Measurements from ENCODE around the gene H1-8.
"Not testable (repeated sequence)": the region's sequence is repeated elsewhere in the genome, so short reads cannot be mapped to it uniquely, and the experiment has no call there.

Gene H1-8, protein sequence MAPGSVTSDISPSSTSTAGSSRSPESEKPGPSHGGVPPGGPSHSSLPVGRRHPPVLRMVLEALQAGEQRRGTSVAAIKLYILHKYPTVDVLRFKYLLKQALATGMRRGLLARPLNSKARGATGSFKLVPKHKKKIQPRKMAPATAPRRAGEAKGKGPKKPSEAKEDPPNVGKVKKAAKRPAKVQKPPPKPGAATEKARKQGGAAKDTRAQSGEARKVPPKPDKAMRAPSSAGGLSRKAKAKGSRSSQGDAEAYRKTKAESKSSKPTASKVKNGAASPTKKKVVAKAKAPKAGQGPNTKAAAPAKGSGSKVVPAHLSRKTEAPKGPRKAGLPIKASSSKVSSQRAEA

DNA sequence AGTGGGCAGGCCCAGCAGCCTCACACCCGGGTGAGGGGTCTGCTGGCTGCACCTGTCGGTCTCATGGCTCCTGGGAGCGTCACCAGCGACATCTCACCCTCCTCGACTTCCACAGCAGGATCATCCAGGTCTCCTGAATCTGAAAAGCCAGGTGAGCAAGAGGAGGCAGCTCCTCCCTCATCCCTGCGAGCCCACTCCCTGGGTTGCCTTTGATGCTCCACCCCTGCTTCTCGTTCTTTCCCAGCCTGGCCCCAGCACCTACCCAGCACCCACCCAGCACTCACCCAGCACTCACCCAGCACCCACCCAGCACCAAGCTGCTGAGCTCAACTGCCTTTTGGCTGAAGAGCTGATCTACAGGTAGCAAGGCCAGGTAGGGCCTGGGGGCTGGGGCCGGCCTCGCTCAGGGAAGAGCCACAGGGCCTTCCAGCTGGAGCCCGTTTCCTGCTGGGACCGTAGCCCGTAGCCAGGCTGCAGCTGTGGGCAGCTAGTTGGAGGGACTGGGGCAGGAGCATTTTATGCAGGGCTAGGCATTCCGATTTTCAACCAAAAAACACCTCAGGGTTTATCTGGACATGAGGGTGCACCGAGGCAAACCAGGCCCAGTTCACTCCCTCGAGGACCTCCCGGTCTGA is at the start of gene H1-8:
H1-8 (plus strand) TSS at position 20 of the 635 bp plus-strand sequence; CDS start at position 64, 44 bp downstream.
- DNase-seq (ENCODE audit: low read depth): no peak

DNA sequence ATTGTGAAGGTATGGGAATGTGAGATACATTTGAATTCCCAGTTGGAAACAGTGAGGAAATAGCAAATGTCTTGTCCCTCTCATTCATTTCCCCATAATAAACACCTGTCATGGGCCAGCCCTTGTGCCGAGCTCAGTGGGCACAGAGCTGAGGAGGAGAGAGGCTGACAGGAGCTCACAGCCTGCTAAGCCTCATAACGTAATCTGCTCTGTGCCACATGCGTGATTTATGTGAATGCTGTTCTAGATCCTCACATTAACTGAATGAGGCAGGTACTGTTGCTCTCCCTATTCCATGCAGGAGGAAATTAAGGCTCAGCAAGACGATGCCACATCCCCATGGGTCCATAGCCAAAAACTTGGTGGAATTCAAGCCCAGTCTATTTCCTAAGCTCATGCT is 49.8 kb upstream of the H1-8 start:
- DNase-seq (ENCODE audit: low read depth): no peak

DNA sequence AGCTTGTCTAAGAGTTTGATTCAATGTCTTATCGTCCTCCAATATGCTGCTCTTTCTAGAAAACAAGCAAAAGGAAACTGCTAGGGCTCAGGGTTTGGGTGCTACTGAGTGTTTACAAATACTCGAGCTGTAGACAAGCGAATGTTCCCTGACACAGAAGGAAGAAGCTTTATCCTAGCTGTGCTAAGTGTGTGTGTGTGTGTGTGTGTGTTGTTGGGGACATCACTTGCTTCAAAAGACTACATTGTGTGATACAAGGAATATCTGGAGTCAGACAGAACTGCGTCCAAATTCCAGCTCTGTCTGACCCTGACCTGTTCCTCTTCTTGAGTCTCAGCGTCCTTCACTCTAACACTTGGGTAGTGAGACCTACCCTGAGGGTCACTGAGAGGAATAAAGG is 48.5 kb upstream of the H1-8 start:
- DNase-seq (ENCODE audit: low read depth): not testable (repeated sequence)

DNA sequence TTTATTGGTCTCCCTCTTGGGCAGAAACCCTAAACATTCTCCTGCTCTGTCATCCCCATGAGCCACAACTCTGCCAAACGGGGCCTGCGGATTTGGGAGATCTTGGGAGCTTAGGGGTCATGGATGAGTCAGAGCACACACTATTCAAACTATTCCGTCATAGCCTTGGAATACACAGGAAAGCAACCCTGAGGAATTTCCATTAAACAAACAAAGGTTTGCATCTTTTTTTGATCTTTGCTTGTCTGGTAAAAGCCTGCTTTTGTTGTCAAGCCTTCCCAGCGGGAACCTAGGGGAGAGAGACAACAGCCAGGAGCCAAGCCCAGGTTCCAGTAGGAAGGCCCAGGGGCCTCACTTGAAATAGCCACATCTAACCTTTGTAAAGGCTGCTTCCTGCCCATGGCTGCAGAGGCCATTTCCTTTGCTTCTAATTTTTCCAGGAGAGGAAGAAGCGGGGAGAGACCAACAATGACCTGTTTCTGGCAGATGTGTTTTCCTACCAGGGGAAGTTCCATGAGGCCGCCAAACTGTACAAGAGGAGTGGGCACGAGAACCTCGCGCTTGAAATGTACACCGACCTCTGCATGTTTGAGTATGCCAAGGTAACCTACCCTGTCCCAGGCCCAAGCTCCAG is 47.9 kb upstream of the H1-8 start:
- not testable (repeated sequence) for DNase-seq (ENCODE audit: low read depth)

DNA sequence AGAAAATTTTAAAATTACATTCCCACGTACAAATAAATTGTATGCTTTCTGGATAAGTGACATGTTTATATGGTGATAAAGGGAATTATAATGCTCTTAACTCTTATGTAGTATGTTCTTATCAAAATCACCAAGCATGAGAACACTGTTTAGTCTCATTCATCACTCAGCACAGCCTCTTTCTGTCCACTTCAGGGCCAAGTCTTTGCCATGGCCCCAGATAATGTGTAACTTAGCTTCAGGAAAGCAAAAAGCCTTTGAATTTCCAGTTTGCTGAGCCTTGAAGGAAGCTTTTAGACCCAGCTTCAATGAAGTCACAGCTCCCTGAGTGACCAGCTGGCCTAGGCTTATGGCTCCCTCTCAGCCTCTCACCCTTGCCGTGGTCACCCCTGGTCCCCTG is 45.1 kb upstream of the H1-8 start:
- not testable (repeated sequence) for DNase-seq (ENCODE audit: low read depth)

DNA sequence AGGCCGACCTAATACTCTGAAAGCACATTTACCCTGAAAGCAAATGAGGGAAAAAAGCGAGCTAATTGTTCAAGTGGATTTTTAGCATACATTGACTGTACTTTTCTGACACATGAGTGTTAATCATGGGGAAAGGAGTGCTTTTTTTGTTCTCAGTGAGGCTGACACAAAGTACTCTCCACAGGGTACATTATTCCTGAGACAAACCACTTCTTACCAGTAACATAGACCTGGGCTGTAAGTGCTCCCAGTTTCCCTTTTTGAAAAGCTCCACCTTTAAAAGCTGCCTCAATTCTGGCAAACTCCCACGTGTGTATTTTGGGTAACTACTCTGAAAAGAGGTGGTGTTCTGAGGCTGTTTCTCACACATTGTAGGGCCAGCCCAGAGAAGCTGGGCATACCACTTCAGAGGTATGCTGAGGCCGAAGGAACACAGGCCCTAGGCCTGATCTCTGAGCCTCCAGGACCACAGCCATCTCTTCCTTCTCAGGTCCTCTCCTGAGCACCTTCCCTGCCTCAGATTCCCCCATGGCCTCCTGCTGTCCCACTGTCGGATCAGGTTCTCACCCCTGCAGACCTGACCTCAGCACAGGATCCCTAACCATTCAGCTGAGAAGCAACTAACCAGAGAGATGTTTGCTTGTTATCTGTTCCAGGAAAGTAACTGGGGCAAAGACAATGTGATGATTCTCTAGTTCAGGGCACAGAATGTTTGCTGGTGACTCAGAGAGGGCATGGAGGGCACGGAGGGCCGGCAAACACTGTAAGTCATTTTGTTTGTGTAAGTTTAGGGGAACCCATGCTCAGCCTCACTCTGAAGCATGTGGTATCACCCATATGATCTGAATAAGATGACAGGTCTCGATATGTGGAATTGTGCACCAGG is 44.1 kb upstream of the H1-8 start:
- not testable (repeated sequence) for DNase-seq (ENCODE audit: low read depth)

DNA sequence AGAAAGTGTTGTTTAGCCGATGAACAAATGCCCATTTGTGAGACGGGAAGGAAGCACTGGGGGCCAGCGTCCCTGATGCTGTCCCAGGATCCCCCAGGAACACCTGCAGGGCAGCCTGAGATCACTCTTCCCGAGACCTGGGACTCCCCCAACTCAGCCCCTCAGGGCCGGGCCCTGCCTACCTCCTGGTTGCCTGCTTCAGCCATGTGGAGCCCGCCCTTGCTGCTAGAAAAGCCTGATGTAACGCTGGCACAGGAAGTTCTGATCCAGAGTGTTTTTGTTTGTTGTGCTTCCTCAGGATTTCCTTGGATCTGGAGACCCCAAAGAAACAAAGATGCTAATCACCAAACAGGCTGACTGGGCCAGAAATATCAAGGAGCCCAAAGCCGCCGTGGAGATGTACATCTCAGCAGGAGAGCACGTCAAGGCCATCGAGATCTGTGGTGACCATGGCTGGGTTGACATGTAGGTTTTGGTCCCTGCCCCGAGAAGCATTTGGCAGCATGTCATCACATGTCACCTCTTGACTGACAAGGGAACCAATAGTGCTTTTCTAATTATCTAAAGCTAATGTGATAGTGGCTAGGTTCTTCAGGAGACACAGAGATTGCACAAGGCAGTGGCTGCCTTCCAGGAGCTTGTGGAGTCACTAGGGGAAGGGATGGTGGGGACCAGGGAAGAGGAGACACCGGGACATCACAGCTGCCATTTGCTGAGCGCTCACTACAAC is 43.2 kb upstream of the H1-8 start:
- DNase-seq (ENCODE audit: low read depth): not testable (repeated sequence)

DNA sequence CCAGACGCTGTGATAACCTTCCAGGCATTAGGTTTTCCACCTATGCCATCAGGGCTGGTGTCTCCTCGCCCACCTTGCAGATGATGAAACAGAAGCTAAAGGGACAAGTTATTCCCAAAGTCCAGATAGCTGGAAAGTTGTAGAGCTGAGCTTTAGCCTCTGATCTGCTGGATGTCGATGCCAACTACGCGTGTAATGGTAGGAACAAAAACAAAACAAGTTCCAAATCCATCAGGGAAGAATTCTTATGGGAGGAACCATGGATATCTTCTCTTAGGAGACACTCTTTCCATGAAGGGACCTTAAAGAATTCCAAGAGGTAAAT is 42.7 kb upstream of the H1-8 start:
- no peak for DNase-seq (ENCODE audit: low read depth)

DNA sequence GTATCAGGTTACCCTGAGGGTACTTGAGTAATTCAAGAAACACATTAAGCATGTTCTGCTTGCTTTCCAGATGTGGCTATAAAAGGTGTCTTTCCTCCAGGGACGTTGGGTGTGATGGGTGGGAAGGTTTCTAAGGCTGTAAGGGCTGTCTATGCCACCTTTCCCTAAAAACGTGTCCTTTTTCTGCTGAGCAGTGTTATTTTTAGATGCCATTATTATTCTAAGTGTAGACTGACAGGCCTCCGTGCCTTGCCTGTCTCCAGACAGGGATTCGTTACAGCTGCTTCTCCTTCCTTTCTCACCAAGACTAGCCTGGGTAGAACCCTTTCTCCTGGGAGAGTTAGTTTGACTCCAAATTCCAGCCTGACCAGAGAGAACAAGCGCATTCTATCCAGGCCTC is 41.3 kb upstream of the H1-8 start:
- no peak for DNase-seq (ENCODE audit: low read depth)

DNA sequence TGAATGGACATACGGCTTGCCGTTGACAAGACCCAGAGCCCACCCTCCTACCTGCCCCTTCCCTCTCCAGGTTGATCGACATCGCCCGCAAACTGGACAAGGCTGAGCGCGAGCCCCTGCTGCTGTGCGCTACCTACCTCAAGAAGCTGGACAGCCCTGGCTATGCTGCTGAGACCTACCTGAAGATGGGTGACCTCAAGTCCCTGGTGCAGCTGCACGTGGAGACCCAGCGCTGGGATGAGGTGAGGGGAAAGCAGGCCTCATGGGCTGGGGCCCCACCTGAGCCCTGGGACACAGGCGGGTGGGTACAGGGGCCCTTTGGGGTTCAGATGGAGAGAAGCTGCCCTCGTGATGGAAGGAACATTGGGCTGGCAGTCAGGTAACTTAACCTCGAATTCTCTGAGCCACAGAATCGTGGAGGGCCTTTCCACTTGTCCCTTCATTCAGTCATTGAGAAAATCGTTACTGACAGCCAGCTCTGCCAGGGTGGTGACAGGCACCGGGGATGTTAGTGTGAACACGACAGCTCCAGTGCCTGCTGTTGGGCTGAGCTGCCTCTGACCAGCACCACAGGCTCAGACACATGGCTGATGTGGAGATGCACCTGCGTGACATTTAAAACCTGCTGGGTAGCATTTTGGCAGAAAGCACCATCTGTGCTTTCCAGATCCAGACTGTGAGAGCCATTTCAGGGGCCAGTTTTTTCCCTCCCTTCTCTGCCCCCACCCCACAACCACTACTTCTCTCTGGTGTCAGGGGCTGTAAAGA is 40.1 kb upstream of the H1-8 start:
- no peak for DNase-seq (ENCODE audit: low read depth)

DNA sequence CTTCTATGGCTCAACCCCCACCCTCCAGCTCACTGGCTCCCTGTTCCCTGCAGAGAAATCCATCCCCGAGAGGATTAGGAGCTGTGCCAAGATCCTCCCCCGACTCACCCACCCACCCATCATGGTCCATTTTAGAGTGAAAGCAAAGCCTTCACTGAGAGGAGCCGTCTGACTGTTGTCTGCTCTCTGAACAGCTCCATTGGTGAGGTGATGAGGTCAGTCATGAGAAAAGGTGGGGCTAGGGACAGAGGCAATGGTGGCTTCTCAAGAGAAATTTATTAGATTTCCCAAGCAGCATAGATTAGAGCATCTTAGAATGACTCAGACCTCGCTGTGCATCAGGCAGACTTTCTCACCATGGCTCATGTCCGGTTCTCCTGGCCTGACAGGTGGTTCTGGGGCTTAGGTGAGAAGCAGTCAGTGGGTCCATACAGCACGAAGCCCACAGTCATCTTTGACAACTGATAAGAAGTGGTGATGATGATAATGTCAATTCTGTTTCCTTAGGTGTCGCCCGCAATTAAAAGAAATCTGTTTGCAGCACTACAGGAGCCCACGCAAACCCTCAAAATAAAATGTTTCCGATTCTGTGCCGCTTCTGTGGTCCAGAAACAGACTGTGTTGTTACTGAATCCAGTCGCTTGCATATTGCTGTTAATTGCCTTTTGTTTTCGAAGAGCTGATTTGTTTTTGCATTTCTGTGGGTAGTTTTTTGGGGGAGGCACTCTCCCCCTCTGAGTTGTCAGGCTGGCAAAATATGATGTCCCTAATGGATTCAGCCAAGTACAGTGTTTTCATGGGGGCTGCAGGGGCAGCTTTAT is 39.3 kb upstream of the H1-8 start:
- no peak for DNase-seq (ENCODE audit: low read depth)

DNA sequence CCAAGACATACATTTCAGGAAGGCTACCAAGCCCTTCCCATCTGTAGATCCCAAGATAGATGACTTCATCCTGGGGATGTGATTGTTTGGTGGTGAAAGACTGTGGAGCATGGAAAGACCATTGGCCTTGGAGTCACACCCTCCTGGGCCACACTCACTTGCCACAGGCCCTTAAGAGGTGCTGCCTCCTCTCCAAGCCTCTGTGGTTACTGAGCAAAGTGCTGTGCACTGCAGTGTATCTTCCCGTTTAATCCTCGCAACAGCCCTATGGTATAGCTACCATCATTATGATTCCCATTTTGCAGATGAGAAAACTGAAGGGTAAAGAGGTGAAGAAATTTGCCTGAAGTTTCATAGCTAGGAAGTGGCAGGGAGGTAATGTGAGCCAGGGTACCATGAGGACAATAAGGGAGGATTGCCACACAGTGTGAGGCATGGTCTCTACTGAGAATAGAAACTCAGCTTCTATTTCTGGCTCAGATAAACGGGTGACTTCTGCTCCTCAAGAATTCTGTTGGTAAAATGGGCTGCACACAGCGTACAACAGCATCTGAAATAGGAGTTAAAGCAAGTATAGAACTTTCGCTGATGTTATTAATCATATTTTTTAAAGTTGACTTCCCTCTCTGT is 38.4 kb upstream of the H1-8 start:
- no peak for DNase-seq (ENCODE audit: low read depth)

DNA sequence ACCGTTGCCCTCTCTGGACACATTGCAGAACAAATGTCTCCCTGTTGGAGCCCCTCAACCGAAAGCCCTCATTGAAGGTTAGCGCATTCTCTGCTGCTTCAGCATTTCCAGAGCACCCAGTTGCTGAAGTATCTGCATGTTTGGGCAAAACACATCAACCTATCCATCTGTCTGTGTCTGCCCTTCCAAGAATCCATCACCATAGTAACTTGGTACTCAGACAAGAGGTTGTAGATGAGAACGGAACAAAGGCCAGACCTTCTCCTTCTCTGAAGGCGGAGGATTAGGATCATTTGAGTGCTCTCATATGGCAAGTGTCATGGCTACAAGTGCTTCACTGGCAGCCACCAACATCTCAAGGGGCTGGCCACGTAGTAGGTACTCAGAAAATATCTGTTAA is 37.6 kb upstream of the H1-8 start:
- DNase-seq (ENCODE audit: low read depth): no peak

DNA sequence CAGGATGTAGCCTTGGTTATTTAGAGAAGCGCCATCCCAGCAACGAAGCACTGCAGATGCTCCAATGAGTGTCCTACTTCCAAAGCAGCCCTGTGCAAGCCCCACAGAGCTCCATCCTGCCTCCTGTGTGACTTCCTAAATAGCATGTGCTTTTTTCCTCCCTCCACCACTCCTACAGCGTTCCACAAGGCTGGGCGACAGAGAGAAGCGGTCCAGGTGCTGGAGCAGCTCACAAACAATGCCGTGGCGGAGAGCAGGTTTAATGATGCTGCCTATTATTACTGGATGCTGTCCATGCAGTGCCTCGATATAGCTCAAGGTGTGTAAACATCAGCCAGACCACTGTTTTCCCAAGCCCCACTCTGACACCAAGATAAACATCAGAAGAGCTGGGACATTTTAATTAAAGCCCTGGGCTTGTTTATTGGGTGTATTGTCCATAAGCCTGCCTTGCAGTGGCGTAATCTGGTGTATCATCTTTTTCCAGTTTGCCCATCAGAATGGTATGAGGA is 36.7 kb upstream of the H1-8 start:
- DNase-seq (ENCODE audit: low read depth): no peak

DNA sequence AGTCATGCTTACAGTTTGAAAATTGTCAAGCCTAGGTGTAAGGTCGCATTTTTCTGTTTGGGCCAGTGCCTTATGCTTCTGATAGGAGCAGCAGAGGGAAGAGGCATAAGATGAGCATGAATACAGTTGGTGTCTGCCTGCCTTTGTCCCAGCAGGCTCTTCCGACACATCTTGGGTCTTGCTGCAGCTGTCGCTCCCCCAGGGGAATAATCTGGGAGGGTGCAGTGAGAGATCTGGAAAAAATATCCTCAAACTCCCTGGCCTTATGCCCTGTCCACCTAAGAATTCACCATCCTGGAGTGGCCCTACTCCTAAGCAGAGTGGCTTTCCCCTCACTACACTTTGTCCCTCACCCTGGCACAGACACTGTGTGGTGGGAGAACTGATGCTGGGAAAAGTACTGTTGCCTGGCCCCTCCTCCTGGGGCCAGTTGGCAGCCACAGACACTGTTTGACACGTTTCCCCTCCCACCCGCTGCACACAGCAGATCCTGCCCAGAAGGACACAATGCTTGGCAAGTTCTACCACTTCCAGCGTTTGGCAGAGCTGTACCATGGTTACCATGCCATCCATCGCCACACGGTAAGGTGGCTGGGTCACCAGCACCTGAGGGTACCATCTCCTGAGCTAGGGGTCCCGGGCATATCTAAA is 35.7 kb upstream of the H1-8 start:
- DNase-seq (ENCODE audit: low read depth): no peak

DNA sequence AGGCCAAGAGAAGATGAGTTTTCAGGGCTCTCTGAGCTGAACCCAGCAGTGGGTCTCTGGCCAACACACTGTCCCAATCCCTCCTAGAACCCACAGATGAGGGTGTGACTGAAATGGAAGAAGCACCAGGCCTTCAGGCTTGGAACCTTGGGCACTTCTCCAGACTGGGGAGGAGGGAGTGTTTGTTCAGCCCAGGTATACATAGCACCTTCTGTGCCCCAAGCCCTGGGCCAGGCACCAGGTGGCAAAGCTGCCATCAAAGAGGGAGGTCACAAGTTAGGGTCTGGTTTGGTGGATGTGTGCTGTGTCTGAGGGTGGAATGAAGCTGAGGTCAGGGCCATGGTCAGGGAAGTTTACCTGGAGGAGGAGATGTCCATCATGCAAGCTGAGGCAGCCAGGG is 30.4 kb upstream of the H1-8 start:
- DNase-seq (ENCODE audit: low read depth): no peak

DNA sequence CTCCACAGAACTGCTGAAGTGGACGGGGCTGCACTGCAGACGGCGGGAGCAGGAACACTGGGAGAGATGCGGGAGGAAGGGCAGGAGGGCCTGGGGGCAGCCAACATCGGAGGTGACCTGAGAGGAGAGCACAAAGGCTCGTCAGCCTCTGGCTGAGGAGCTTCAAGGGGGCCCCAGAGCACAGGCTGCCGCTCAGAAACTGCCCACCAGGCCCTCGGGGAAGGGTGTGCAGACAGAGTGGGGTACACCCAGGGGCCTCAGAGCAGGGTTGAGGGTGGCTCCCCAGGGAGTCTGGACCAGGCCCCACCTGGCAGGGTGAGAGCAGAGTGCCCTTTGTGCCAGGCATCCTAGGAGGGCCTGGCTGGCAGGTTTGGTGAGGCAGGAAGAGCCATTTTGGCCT is 29.3 kb upstream of the H1-8 start:
- DNase-seq (ENCODE audit: low read depth): no peak

DNA sequence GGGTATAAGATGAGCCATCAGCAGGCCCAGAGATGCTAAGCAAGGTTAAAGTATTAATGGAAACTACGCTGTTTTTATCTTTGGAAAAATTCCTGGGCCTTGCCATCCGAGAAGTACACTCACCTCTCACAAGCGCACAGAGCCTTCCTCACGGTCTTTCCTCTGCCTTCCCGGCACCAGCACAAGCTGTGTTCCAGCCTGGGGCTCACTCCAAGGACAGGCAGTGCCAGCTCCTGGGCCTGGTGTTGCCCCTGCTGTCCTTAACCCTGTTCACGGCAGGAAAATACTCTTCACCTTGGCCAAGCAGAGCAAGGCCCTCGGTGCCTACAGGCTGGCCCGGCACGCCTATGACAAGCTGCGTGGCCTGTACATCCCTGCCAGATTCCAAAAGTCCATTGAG is 28.9 kb upstream of the H1-8 start:
- no peak for DNase-seq (ENCODE audit: low read depth)

DNA sequence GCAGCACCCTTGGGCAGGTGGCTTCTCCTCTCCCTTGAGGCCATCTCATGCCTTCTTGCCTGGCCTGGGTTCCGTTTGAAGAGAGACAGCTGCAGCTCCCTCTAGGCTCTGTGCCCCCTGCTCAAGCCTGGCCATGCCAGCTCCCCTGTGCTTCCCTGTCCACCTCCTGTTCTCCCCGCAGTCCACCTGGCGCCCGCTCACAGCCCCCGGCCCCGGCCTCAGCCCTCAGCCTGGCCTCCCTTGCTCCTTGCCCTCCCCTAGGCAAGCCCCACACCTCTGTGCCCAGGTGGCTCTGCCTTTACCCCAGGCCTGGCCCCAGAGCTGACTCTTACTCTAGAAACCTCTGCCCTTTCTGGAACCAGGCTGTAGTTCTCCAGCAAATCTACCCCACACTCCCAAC is 28.4 kb upstream of the H1-8 start:
- no peak for DNase-seq (ENCODE audit: low read depth)

All from activated T-cell treated with anti-CD3 and anti-CD28 coated beads for 24 hours (primary cell).